Left ventricle myocardium inferior (tissue), 1 donor: ENCODE measurements around the gene FHAD1. TPM values are rescaled to one million over a fixed set of nuclear protein-coding genes. Genes with fewer than 3 reads are reported as not detected.

ENCODE experiments used
- DNase-seq: peaks from one replicate; pipeline ENCODE4 v3.0.0-alpha.2; 2020
- H3K27ac ChIP-seq: fragments of 200-600 bp; replicated peaks from 2 replicates; pipeline ENCODE4 v1.8.0; 2021
- H3K27me3 ChIP-seq: fragments of 200-600 bp; 2 replicates; pipeline ENCODE4 v1.8.0; 2021; ENCODE audit warnings: low read depth
- H3K36me3 ChIP-seq: fragments of 200-600 bp; 2 replicates; pipeline ENCODE4 v1.8.0; 2021
- H3K4me1 ChIP-seq: fragments of 200-600 bp; 2 replicates; pipeline ENCODE4 v1.8.0; 2021
- H3K4me3 ChIP-seq: fragments of 200-600 bp; 2 replicates; pipeline ENCODE4 v1.8.0; 2021; ENCODE audit warnings: mild to moderate bottlenecking, moderate library complexity
- H3K9me3 ChIP-seq: fragments of 200-600 bp; replicated peaks from 2 replicates; pipeline ENCODE4 v1.8.0; 2021
- CTCF ChIP-seq: fragments of 200-600 bp; IDR thresholded peaks from 2 replicates; pipeline ENCODE4 v1.8.0; 2021; ENCODE audit warnings: antibody characterized with exemption, mild to moderate bottlenecking, borderline replicate concordance
- intact Hi-C: fragments of 100-400 bp; cut with micrococcal nuclease; formaldehyde crosslinking; loops from one replicate; pipeline ENCODE4 v1.11.0; 2022
- total RNA-seq: library from RNA; stranded (reverse); fragmentation: NEBNext Ultra II Directional; extraction: Animal tissue kit (Norgen Biotek cat#: 25700); gene quantifications from one replicate; pipeline ENCODE4 v1.2.1, GENCODE V29; 2021
- donor health status: DM: no; HTN: yes; CAD: no; lungs with severe emphysema.

The FHAD1 gene
- total RNA-seq, 1 donor from 2014 or later: not detected

- H3K27ac ChIP-seq: no peak overlapping the region
- peaks cover 11% of the 10 kb centered on the region for H3K4me1 ChIP-seq
- intact Hi-C loops: no loop called here
- TF ChIP-seq CTCF: no peak
- no peaks in the 10 kb centered on the region for H3K36me3 ChIP-seq
- peaks cover 43% of the 10 kb centered on the region for H3K27me3 ChIP-seq
- H3K9me3 ChIP-seq: no peaks in the 10 kb centered on the region
- DNase-seq: no peak
- no peak overlapping the region for H3K4me3 ChIP-seq
Measured at GRCh38 chr1:15244813-15245212, 2.2 kb upstream of the FHAD1 start.

- no peak for DNase-seq
- H3K27ac ChIP-seq: no peak overlapping the region
- TF ChIP-seq CTCF: no peak
- no peak overlapping the region for H3K4me3 ChIP-seq
- H3K36me3 ChIP-seq: no peaks in the 10 kb centered on the region
- no peaks in the 10 kb centered on the region for H3K9me3 ChIP-seq
- intact Hi-C loops: no loop called here
- H3K27me3 ChIP-seq: peaks cover 47% of the 10 kb centered on the region
- H3K4me1 ChIP-seq: peaks cover 11% of the 10 kb centered on the region
Measured at GRCh38 chr1:15245593-15246360, 1.2 kb upstream of the FHAD1 start.

- TF ChIP-seq CTCF: no peak
- H3K27me3 ChIP-seq: peaks cover 55% of the 10 kb centered on the region
- no peak overlapping the region for H3K27ac ChIP-seq
- H3K4me1 ChIP-seq: peaks cover 11% of the 10 kb centered on the region
- H3K9me3 ChIP-seq: no peaks in the 10 kb centered on the region
- DNase-seq: no peak
- intact Hi-C loops: no loop called here
- H3K4me3 ChIP-seq: no peak overlapping the region
- no peaks in the 10 kb centered on the region for H3K36me3 ChIP-seq
Measured at GRCh38 chr1:15248216-15248615, 1.2 kb downstream of the FHAD1 start.

- Histone ChIP-seq H3K4me1 (peaks cover 11% of the 10 kb centered on the region), H3K9me3 (no peaks in the 10 kb centered on the region), H3K27me3 (peaks cover 55% of the 10 kb centered on the region), H3K36me3 (no peaks in the 10 kb centered on the region), H3K27ac (no peak overlapping the region), H3K4me3 (no peak overlapping the region)
- no peak for TF ChIP-seq CTCF
- intact Hi-C loops: no loop called here
- DNase-seq: no peak
Measured at GRCh38 chr1:15249081-15249480, 2.1 kb downstream of the FHAD1 start.

GRCh38 chr1:15251857-15252835 lies 5.1 kb downstream of the FHAD1 start:
- Histone ChIP-seq H3K27ac (no peak overlapping the region), H3K27me3 (peaks cover 50% of the 10 kb centered on the region), H3K36me3 (no peaks in the 10 kb centered on the region), H3K4me3 (no peak overlapping the region), H3K9me3 (no peaks in the 10 kb centered on the region), H3K4me1 (peaks cover 6% of the 10 kb centered on the region)
- intact Hi-C loops: no loop called here
- no peak for TF ChIP-seq CTCF
- no peak for DNase-seq
